IMR-90 (cell line): ENCODE results near the gene COX6A2. TPM values are rescaled to one million over a fixed set of nuclear protein-coding genes. Genes with fewer than 3 reads are reported as not detected.

Experiments used
- ATAC-seq: fragments of 200-7000 bp; cut with Tn5 transposase; 2 replicates; pipeline ENCODE4 v1.9.1; 2020; ENCODE audit warnings: low read depth, mild to moderate bottlenecking, moderate library complexity
- BruUV-seq: library from RNA; stranded (reverse); fragments of 400-500 nt; replicated peaks from 2 replicates; lab custom pipeline; 2021; lab: Mats Ljungman, UMichigan
- CTCF ChIA-PET: fragments of 300-600 bp; formaldehyde crosslinking; extraction: SDS; loops from one replicate; lab custom pipeline; 2021; ENCODE audit warnings: antibody characterized with exemption; lab: Yijun Ruan, JAX
- POLR2A ChIA-PET: fragments of 300-600 bp; sonication (Branson Sonifier 250); formaldehyde crosslinking; loops from one replicate; lab custom pipeline; 2022; ENCODE audit warnings: antibody characterized with exemption; ENCODE audit not compliant: unreplicated experiment; lab: Charles Lee
- DNase-seq: peaks from one replicate; pipeline ENCODE4 v3.0.0; 2013
- H2AFZ ChIP-seq: replicated peaks from 2 replicates; pipeline ENCODE3; 2013; ENCODE audit warnings: low read length, mild to moderate bottlenecking; ENCODE audit not compliant: poor library complexity
- H2AK5ac ChIP-seq: 2 replicates; pipeline ENCODE4 v1.6.1; 2013; ENCODE audit warnings: low read depth, low read length, inconsistent platforms
- H2AK9ac ChIP-seq: replicated peaks from 2 replicates; pipeline ENCODE3; 2013; ENCODE audit warnings: mild to moderate bottlenecking, low read depth, low read length, moderate library complexity; ENCODE audit not compliant: poor library complexity
- H2BK120ac ChIP-seq: 2 replicates; pipeline ENCODE4 v1.6.1; 2013; ENCODE audit warnings: low read depth, low read length, inconsistent platforms
- H2BK15ac ChIP-seq: 3 replicates; pipeline ENCODE4 v1.6.1; 2013; ENCODE audit warnings: low read depth, low read length, inconsistent platforms
- H2BK20ac ChIP-seq: 2 replicates; pipeline ENCODE4 v1.6.1; 2013; ENCODE audit warnings: low read depth, mild to moderate bottlenecking, inconsistent platforms, low read length, moderate library complexity
- H2BK5ac ChIP-seq: 2 replicates; pipeline ENCODE4 v1.6.1; 2013; ENCODE audit warnings: mild to moderate bottlenecking, low read depth, low read length, inconsistent platforms; ENCODE audit not compliant: poor library complexity, severe bottlenecking
- H3K14ac ChIP-seq: replicated peaks from 2 replicates; pipeline ENCODE4 v1.6.1; 2013; ENCODE audit warnings: low read depth, low read length, inconsistent platforms
- H3K18ac ChIP-seq: 2 replicates; pipeline ENCODE4 v1.6.1; 2013; ENCODE audit warnings: low read depth, low read length, control low read depth
- H3K23ac ChIP-seq: 2 replicates; pipeline ENCODE4 v1.6.1; 2013; ENCODE audit warnings: low read depth, low read length, inconsistent platforms
- H3K27ac ChIP-seq: 2 replicates; pipeline ENCODE4 v1.5.1; 2013; ENCODE audit warnings: mild to moderate bottlenecking, control low read depth, low read length; ENCODE audit not compliant: insufficient read depth
- H3K27me3 ChIP-seq: 2 replicates; pipeline ENCODE4 v1.6.1; 2013; ENCODE audit warnings: low read length; ENCODE audit not compliant: control insufficient read depth, insufficient read depth
- H3K36me3 ChIP-seq: 2 replicates; pipeline ENCODE4 v1.6.1; 2013; ENCODE audit warnings: low read length, mixed read lengths; ENCODE audit not compliant: control insufficient read depth, insufficient read depth
- H3K4ac ChIP-seq: 2 replicates; pipeline ENCODE4 v1.6.1; 2013; ENCODE audit warnings: low read depth, low read length, inconsistent platforms
- H3K4me1 ChIP-seq: 2 replicates; pipeline ENCODE4 v1.6.1; 2013; ENCODE audit warnings: low read length, mixed read lengths; ENCODE audit not compliant: control insufficient read depth, insufficient read depth
- H3K4me2 ChIP-seq: 2 replicates; pipeline ENCODE4 v1.6.1; 2013; ENCODE audit warnings: low read depth, mild to moderate bottlenecking, control low read depth, low read length, moderate library complexity
- H3K4me3 ChIP-seq: 2 replicates; pipeline ENCODE4 v1.5.1; 2013; ENCODE audit warnings: low read depth, mild to moderate bottlenecking, control low read depth, low read length, moderate library complexity; ENCODE audit not compliant: insufficient read depth
- H3K56ac ChIP-seq: 2 replicates; pipeline ENCODE4 v1.6.1; 2013; ENCODE audit warnings: low read length, inconsistent platforms; ENCODE audit not compliant: insufficient read depth; ENCODE audit errors: extremely low read depth
- H3K79me1 ChIP-seq, 2 experiments: 2 replicates each; pipeline ENCODE4 v1.6.1; 2013; ENCODE audit warnings: low read length in 2 of 2, inconsistent platforms in 1 of 2, low read depth in 1 of 2
- H3K9ac ChIP-seq: 2 replicates; pipeline ENCODE4 v1.6.1; 2013; ENCODE audit warnings: low read depth, low read length, control low read depth
- H3K9me1 ChIP-seq: 2 replicates; pipeline ENCODE4 v1.6.1; 2013; ENCODE audit warnings: low read length, inconsistent platforms; ENCODE audit not compliant: insufficient read depth
- H3K9me3 ChIP-seq: 2 replicates; pipeline ENCODE4 v1.6.1; 2013; ENCODE audit warnings: low read length; ENCODE audit not compliant: control insufficient read depth, insufficient read depth
- H4K20me1 ChIP-seq: 2 replicates; pipeline ENCODE4 v1.6.1; 2013; ENCODE audit warnings: low read length, inconsistent platforms; ENCODE audit not compliant: insufficient read depth
- H4K5ac ChIP-seq: 2 replicates; pipeline ENCODE4 v1.6.1; 2013; ENCODE audit warnings: mild to moderate bottlenecking, low read depth, low read length, control low read depth
- H4K8ac ChIP-seq, 2 experiments: 2 replicates each; pipeline ENCODE4 v1.6.1; 2013; ENCODE audit warnings: low read depth in 2 of 2, low read length in 2 of 2, control low read depth in 1 of 2, inconsistent platforms in 1 of 2
- H4K91ac ChIP-seq: 2 replicates; pipeline ENCODE4 v1.6.1; 2013; ENCODE audit warnings: low read depth, low read length, inconsistent platforms; ENCODE audit not compliant: insufficient read depth
- RAD21 ChIP-seq: IDR thresholded peaks from 2 replicates; pipeline ENCODE4 v1.6.1; 2012; ENCODE audit warnings: low read length, improper control_type of control experiment
- WGBS, 2 experiments: methylation state at CpG; one replicate each; pipeline versions ENCODE4 v1.1.5 to v1.1.7; 2013; ENCODE audit warnings: missing lambda C conversion rate in 2 of 2; ENCODE audit not compliant: insufficient read length in 1 of 2; ENCODE audit errors: extremely low coverage in 2 of 2; 5-methylcytosine and 5-hydroxymethylcytosine counted together
- dilution Hi-C: fragments of 300-500 bp; cut with HindIII; formaldehyde crosslinking; loops from one replicate; pipeline ENCODE4 v1.14.3; 2018; ENCODE audit warnings: low sequenced_read_pairs; ENCODE audit not compliant: unreplicated experiment
- in situ Hi-C: fragments of 300-500 bp; cut with MboI; formaldehyde crosslinking; loops from 3 replicates; pipeline ENCODE4 v1.14.3; 2019; ENCODE audit warnings: low sequenced_read_pairs, inconsistent platforms, mixed read lengths
- intact Hi-C: fragments of 100-400 bp; cut with micrococcal nuclease; formaldehyde crosslinking; loops from 2 replicates; pipeline ENCODE4 v1.10.0; 2022
- polyA plus RNA-seq, 3 experiments: library from polyadenylated mRNA; depleted of rRNA; stranded (reverse); fragments of >200 nt; gene quantifications; 2 replicates each; pipeline ENCODE4 v1.2.3, GENCODE V29; 2012; ENCODE audit warnings: low replicate concordance in 1 of 3
- total RNA-seq: library from RNA; depleted of rRNA; stranded (reverse); fragments of >200 nt; gene quantifications from 2 replicates; pipeline ENCODE4 v1.2.3, GENCODE V29; 2012

The COX6A2 gene
- total and polyA plus RNA-seq, 2 of the 4 experiments (the other 2 are of a cell fraction) = not detected

GRCh38 chr16:31407406-31407805 is 20.8 kb downstream of the COX6A2 start:
- H3K4me2 ChIP-seq = no peak overlapping the region
- no peak overlapping the region for H2AK5ac ChIP-seq
- no peaks in the 10 kb centered on the region for H4K20me1 ChIP-seq
- no peak overlapping the region for H3K56ac ChIP-seq
- POLR2A ChIA-PET = no interaction called here
- WGBS, 2 experiments = 37% methylated on average over 2 of the region's 8 CpGs; no CpG with 5 or more reads in 1 of the 2 experiments
- H2AFZ ChIP-seq = no peak overlapping the region
- no peak overlapping the region for H4K5ac ChIP-seq
- no peak overlapping the region for H3K4ac ChIP-seq
- no peak overlapping the region for H2BK15ac ChIP-seq
- in situ Hi-C loops (no loop called here), intact Hi-C loops (no loop called here), dilution Hi-C loops (no loop called here)
- H3K9me1 ChIP-seq = no peaks in the 10 kb centered on the region
- no peak overlapping the region for H4K8ac ChIP-seq
- no peak overlapping the region for H3K27ac ChIP-seq
- no peak overlapping the region for H2BK20ac ChIP-seq
- no peak for DNase-seq
- no peak overlapping the region for H3K4me3 ChIP-seq
- TF ChIP-seq RAD21 = no peak
- H3K14ac ChIP-seq = no peak overlapping the region
- H3K18ac ChIP-seq = no peak overlapping the region
- no TSS peak for BruUV-seq
- no peaks in the 10 kb centered on the region for H3K4me1 ChIP-seq
- H4K91ac ChIP-seq = no peak overlapping the region
- no peak for ATAC-seq
- no peak overlapping the region for H3K23ac ChIP-seq
- no peaks in the 10 kb centered on the region for H3K36me3 ChIP-seq
- H3K9ac ChIP-seq = no peak overlapping the region
- H2AK9ac ChIP-seq = no peak overlapping the region
- no peak overlapping the region for H2BK5ac ChIP-seq
- H3K27me3 ChIP-seq = peaks cover 8% of the 10 kb centered on the region
- CTCF ChIA-PET = no interaction called here
- H3K9me3 ChIP-seq = no peaks in the 10 kb centered on the region
- H2BK120ac ChIP-seq = no peak overlapping the region
- H3K79me1 ChIP-seq = no peaks in the 10 kb centered on the region
